HepG2 (cell line): Measurements from ENCODE around the gene HSD17B2. TPM values are rescaled to one million over a fixed set of nuclear protein-coding genes. Genes with fewer than 3 reads are reported as not detected.

Experiments used
- HIVEP1 ChIP-seq: sonication (generic); formaldehyde crosslinking; IDR thresholded peaks from 2 replicates; pipeline ENCODE4 v1.4.0; 2020; ENCODE audit warnings: mild to moderate bottlenecking, missing genetic modification reagents
- NR2F2 ChIP-seq: IDR thresholded peaks from 2 replicates; pipeline ENCODE4 v1.6.1; 2012; ENCODE audit warnings: low read depth, inconsistent platforms, borderline replicate concordance
- SKI ChIP-seq: fragments of 450-650 bp; IDR thresholded peaks from one replicate; pipeline ENCODE4 v1.6.1; 2018; ENCODE audit warnings: mild to moderate bottlenecking; ENCODE audit not compliant: partially characterized antibody
- SMARCC2 ChIP-seq: fragments of 450-650 bp; IDR thresholded peaks from 2 replicates; pipeline ENCODE4 v1.6.1; 2017; ENCODE audit warnings: antibody characterized with exemption, mild to moderate bottlenecking
- XRCC5 ChIP-seq: fragments of 200-400 bp; formaldehyde crosslinking; optimal IDR thresholded peaks from 2 replicates; pipeline ENCODE3; 2017; ENCODE audit warnings: mild to moderate bottlenecking, low read length
- ZBTB25 ChIP-seq: IDR thresholded peaks from 2 replicates; pipeline ENCODE4 v1.6.1; 2018; ENCODE audit warnings: missing genetic modification reagents
- ZNF136 ChIP-seq: sonication (generic); formaldehyde crosslinking; IDR thresholded peaks from 2 replicates; pipeline ENCODE4 v1.8.1; 2022; ENCODE audit warnings: low read depth, mild to moderate bottlenecking, moderate library complexity, missing genetic modification reagents
- ZNF142 ChIP-seq: sonication (generic); formaldehyde crosslinking; IDR thresholded peaks from 2 replicates; pipeline ENCODE4 v1.4.0; 2020; ENCODE audit warnings: missing genetic modification reagents
- ZNF180 ChIP-seq: sonication (generic); formaldehyde crosslinking; IDR thresholded peaks from 2 replicates; pipeline ENCODE4 v1.4.0; 2020; ENCODE audit warnings: low read depth, missing genetic modification reagents, borderline replicate concordance
- ZNF407 ChIP-seq: sonication (generic); formaldehyde crosslinking; IDR thresholded peaks from one replicate; pipeline ENCODE4 v1.5.1; 2020; ENCODE audit warnings: mild to moderate bottlenecking, missing genetic modification reagents; ENCODE audit errors: not compliant biosample characterization
- ZNF512 ChIP-seq: sonication (generic); formaldehyde crosslinking; IDR thresholded peaks from 2 replicates; pipeline ENCODE4 v1.4.0; 2020; ENCODE audit warnings: mild to moderate bottlenecking, missing genetic modification reagents
- polyA plus RNA-seq, 8 experiments: library from polyadenylated mRNA; depleted of rRNA in 3 of 8; stranded (reverse) in 7 of 8; unstranded in 1 of 8; fragments of >200 nt; fragmentation: Illumina TruSeq in 4 of 8; extraction: Trizol in 4 of 8; gene quantifications; 2 replicates each; pipeline versions ENCODE4 v1.2.1 to v1.2.3, GENCODE V29; 2011 to 2016; ENCODE audit warnings: low read depth in 4 of 8, missing spikeins in 1 of 8, mixed read lengths in 1 of 8; ENCODE audit not compliant: insufficient read depth in 1 of 8
- total RNA-seq, 5 experiments: library from RNA; depleted of rRNA; stranded (reverse); fragments of >200 nt; fragmentation: Illumina TruSeq; extraction: Trizol; gene quantifications; 2 replicates each; pipeline ENCODE4 v1.2.3, GENCODE V29; 2016; ENCODE audit warnings: low read depth in 1 of 5

HSD17B2 gene
- total and polyA plus RNA-seq, 2 of the 13 experiments (the other 11 are each of a cell fraction or from before 2014, with no cell fraction given), result 26.3 to 69.3 TPM

GRCh38 chr16:82055728-82056549 is 20.9 kb downstream of the HSD17B2 start (continued):
- TF ChIP-seq ZNF512 (CRISPR knock-in tag) (no peak), NR2F2 (peak; percentile 79), ZNF407 (CRISPR knock-in tag) (no peak), ZNF180 (no peak), ZBTB25 (CRISPR knock-in tag) (peak; percentile 87), ZNF142 (CRISPR knock-in tag) (no peak), ZNF136 (CRISPR knock-in tag) (no peak), XRCC5 (no peak), SMARCC2 (no peak), HIVEP1 (CRISPR knock-in tag) (no peak), SKI (no peak)
